Measurements from ENCODE around the gene ABCC3.
"Not testable (repeated sequence)": the region's sequence is repeated elsewhere in the genome, so short reads cannot be mapped to it uniquely, and the experiment has no call there.

Gene ABCC3

GRCh38 chr17:50697663-50698272 is 63.1 kb downstream of the ABCC3 start:
- TF ChIP-seq CTCF (IDR thresholded peaks at IDR 0.05; ENCODE audit: borderline replicate concordance, control extremely low read depth, extremely low read depth, insufficient read depth, missing control alignments), result no peak
- in situ Hi-C loops (cut with MboI; ENCODE audit: low sequenced_read_pairs, unreplicated experiment), result no loop called here
- no peak for DNase-seq (ENCODE audit: low spot score)

- in situ Hi-C loops (cut with MboI; ENCODE audit: low sequenced_read_pairs, unreplicated experiment), result no loop called here
- no peak for TF ChIP-seq CTCF (IDR thresholded peaks at IDR 0.05; ENCODE audit: borderline replicate concordance, control extremely low read depth, extremely low read depth, insufficient read depth, missing control alignments)
- no peak for DNase-seq (ENCODE audit: low spot score)
Observed at GRCh38 chr17:50699410-50699809, 64.7 kb downstream of the ABCC3 start.

- TF ChIP-seq CTCF (IDR thresholded peaks at IDR 0.05; ENCODE audit: borderline replicate concordance, control extremely low read depth, extremely low read depth, insufficient read depth, missing control alignments), result no peak
- no peak for DNase-seq (ENCODE audit: low spot score)
- in situ Hi-C loops (cut with MboI; ENCODE audit: low sequenced_read_pairs, unreplicated experiment), result no loop called here
Observed at GRCh38 chr17:50703162-50703561, 68.5 kb downstream of the ABCC3 start.

GRCh38 chr17:50707289-50708049 is 72.8 kb downstream of the ABCC3 start, which contains the start of gene ANKRD40:
Gene ANKRD40 (minus strand): TSS chr17:50707914. CDS start chr17:50707654, 260 bp downstream.
- TF ChIP-seq CTCF (IDR thresholded peaks at IDR 0.05; ENCODE audit: borderline replicate concordance, control extremely low read depth, extremely low read depth, insufficient read depth, missing control alignments), result no peak
- peak; percentile 87 for DNase-seq (ENCODE audit: low spot score)
- in situ Hi-C loops (cut with MboI; ENCODE audit: low sequenced_read_pairs, unreplicated experiment), result no loop called here

- no peak for TF ChIP-seq CTCF (IDR thresholded peaks at IDR 0.05; ENCODE audit: borderline replicate concordance, control extremely low read depth, extremely low read depth, insufficient read depth, missing control alignments)
- no peak for DNase-seq (ENCODE audit: low spot score)
- in situ Hi-C loops (cut with MboI; ENCODE audit: low sequenced_read_pairs, unreplicated experiment), result no loop called here
Observed at GRCh38 chr17:50708050-50709000, 73.6 kb downstream of the ABCC3 start.

- DNase-seq (ENCODE audit: low spot score); in situ Hi-C loops (cut with MboI; ENCODE audit: low sequenced_read_pairs, unreplicated experiment): not testable (repeated sequence)
Observed at GRCh38 chr17:50709053-50709452, 74.4 kb downstream of the ABCC3 start.
